GM10847 (cell line): ENCODE measurements around the gene NFATC1.

Experiments
- POLR2A ChIP-seq: IDR thresholded peaks from 2 replicates; pipeline ENCODE4 v1.6.1; 2011; ENCODE audit not compliant: insufficient read length; ENCODE audit errors: extremely low read depth

Gene NFATC1

GRCh38 chr18:79446931-79447330 lies 51.2 kb downstream of the NFATC1 start:
- no peak for TF ChIP-seq POLR2A

GRCh38 chr18:79447703-79448367 lies 52.1 kb downstream of the NFATC1 start:
- no peak for TF ChIP-seq POLR2A

GRCh38 chr18:79448621-79449020 lies 52.9 kb downstream of the NFATC1 start:
- no peak for TF ChIP-seq POLR2A

GRCh38 chr18:79449551-79450288 lies 54.0 kb downstream of the NFATC1 start:
- no peak for TF ChIP-seq POLR2A

- TF ChIP-seq POLR2A, result no peak
Measured at GRCh38 chr18:79450289-79451080, 54.8 kb downstream of the NFATC1 start.

GRCh38 chr18:79451237-79452125 lies 55.8 kb downstream of the NFATC1 start:
- no peak for TF ChIP-seq POLR2A

GRCh38 chr18:79452190-79452990 lies 56.7 kb downstream of the NFATC1 start:
- no peak for TF ChIP-seq POLR2A

GRCh38 chr18:79452991-79453645 lies 57.4 kb downstream of the NFATC1 start:
- TF ChIP-seq POLR2A, result no peak

- no peak for TF ChIP-seq POLR2A
Measured at GRCh38 chr18:79453816-79454735, 58.3 kb downstream of the NFATC1 start.

- TF ChIP-seq POLR2A, result no peak
Measured at GRCh38 chr18:79455261-79455660, 59.5 kb downstream of the NFATC1 start.

GRCh38 chr18:79456105-79456980 lies 60.6 kb downstream of the NFATC1 start:
- TF ChIP-seq POLR2A, result no peak

- TF ChIP-seq POLR2A, result no peak
Measured at GRCh38 chr18:79457239-79457638, 61.5 kb downstream of the NFATC1 start.
